NCI-H460 (cell line): ENCODE measurements around the gene ASRGL1. TPM values are rescaled to one million over a fixed set of nuclear protein-coding genes. Genes with fewer than 3 reads are reported as not detected.
"Not testable (repeated sequence)": the region's sequence is repeated elsewhere in the genome, so short reads cannot be mapped to it uniquely, and the experiment has no call there.

Experiments
- DNase-seq: peaks from one replicate; pipeline ENCODE4 v3.0.0-alpha.2; 2016; ENCODE audit warnings: low read depth; ENCODE audit errors: extremely low read depth
- polyA plus RNA-seq: library from polyadenylated mRNA; depleted of rRNA; stranded (reverse); fragments of >200 nt; gene quantifications from 2 replicates; pipeline ENCODE4 v1.2.3, GENCODE V29; 2014; cell fraction: nucleus; rRNA removed
- total RNA-seq: library from RNA; depleted of rRNA; stranded (reverse); fragments of >200 nt; shearing (Covaris generic); gene quantifications from 2 replicates; pipeline ENCODE4 v1.2.3, GENCODE V29; 2014; rRNA removed

The ASRGL1 gene
- 2.9 and 3.4 TPM in 2 replicates for total RNA-seq
- 7.7 and 8.2 TPM in 2 replicates for polyA plus RNA-seq

DNA sequence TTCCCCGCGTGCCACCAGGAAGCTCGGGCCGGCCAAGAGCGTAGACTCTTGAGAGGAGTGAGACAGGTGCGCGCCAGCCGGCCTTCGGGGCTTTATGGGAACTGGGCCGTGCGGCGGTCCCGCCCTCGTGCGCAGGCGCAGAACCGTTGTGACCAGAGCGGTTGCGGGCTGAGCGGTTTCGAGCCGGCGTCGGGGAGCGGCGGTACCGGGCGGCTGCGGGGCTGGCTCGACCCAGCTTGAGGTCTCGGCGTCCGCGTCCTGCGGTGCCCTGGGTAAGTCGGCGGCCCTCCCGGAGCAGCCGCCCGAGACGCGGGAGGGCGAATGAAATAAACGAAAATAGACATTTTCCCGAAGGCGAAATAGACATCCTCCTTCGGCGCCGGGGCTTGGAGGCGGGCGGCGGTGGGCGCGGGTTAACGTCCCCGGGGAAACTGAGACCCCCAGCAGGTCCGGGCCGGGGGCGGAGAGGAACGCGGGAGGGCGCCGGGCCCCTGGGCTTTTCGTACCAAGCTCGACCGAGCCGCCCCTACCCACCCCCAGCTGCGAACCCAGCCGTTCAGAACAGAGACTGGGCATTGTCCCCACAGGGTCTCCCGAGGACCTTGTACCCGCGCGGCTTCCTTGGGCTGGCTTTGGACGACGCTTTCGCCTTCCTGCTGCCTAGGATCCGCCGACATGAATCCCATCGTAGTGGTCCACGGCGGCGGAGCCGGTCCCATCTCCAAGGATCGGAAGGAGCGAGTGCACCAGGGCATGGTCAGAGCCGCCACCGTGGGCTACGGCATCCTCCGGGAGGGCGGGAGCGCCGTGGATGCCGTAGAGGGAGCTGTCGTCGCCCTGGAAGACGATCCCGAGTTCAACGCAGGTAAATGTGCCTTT, at the start of gene ASRGL1:
Gene ASRGL1, plus strand, starts transcription at position 146 of the 879 bp plus-strand sequence. Its CDS starts 530 bp downstream, at position 676.
- peak; percentile 46 for DNase-seq

DNA sequence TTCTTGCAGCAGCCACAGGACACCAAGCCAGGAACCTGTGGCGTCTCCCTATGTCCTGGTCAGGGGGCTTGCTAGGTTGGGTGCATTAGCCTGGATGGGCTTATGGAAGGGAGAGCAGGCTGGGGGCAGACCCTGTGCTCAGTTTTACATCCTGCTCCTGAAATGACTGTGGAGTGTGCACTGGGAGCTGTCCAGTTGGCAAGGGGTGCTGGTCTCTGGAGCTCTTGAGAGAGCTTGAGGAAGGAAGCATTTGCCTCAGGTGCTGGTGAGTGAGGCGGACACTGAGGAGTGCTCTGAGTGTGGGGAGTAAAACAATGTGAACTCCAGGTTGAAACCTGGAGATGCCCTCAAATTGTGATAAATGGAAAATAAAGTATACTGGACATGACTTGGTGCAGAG, 41.7 kb upstream of the ASRGL1 start:
- DNase-seq = peak; percentile 1

DNA sequence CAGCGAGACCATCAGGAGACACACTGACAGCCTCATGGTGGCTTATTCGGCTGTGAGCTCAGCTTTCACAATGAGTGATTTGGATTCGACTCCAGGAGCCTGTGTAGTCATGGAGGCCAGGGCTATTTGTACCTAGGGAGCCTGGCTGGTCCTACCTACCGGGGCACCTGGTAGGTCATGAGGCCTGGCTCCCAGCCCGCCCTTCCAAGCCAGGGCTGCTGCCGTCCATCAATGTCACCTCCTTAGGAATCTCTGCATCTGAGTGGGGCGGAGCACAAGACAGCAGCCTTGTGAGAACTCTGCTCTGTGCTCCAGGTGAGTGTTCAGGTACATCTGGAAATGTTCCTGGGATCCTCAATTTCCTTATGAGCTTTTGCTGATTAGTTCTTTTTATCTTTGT, 38.3 kb upstream of the ASRGL1 start, which contains the start of gene SCGB1D4:
Gene SCGB1D4, minus strand, starts transcription at position 101 of the 400 bp plus-strand sequence. Its CDS starts 65 bp downstream, at position 36.
- no peak for DNase-seq

DNA sequence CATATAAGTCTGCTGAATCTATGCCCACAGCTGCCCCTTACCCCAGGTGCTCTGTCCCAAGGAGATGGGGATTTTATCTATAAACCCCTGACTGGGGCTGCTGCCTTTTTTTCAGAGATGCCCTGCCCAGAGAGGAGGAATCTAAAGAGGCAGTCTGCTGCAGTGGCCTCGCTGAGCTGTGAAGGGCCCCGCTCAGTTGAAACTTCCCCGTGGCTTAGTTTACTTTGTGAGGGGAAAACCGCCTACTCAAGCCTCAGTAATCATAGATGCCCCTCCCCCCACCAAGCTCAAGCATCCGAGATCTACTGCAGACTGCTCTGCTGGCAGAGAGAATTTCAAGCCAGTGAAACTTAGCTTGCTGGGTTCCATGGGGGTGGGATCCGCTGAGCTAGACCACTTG, 31.0 kb upstream of the ASRGL1 start:
- DNase-seq = no peak

DNA sequence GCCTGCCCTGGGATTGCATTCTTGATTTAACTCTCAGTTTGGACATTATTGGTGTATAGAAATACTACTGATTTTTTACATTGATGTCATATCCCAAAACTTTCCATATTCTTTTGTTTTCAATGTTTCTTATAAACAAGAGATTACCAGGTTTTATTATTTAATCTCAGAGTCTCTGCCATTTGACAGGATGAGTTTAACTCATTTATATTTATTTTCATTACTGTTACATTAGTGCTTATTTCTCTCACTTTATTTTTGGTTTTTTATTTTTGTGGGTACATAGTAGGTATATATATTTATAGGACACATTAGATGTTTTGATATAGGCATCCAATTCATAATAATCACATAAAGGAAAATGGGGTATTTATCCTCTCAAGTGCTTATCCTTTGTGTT, 29.3 kb upstream of the ASRGL1 start:
- DNase-seq = no peak

DNA sequence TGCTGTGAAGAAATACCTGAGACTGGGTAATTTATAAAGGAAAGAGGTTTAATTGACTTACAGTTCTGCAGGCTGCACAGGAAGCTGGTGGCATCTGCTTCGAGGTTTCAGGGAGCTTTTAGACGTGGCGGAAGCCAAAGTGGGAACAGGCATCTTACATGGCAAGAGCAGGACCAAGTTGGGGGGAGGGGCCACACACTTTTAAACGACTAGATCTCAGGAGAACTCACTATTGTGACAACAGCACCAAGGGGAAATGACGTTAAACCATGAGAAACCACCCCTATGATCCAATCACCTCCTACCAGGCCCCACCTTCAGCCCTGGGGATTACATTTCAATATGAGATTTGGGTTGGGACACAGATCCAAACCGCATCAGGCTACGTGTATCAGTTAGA, 27.3 kb upstream of the ASRGL1 start:
- no peak for DNase-seq

- DNase-seq = no peak
Measured at GRCh38 chr11:62315431-62315830, 21.8 kb upstream of the ASRGL1 start.

DNA sequence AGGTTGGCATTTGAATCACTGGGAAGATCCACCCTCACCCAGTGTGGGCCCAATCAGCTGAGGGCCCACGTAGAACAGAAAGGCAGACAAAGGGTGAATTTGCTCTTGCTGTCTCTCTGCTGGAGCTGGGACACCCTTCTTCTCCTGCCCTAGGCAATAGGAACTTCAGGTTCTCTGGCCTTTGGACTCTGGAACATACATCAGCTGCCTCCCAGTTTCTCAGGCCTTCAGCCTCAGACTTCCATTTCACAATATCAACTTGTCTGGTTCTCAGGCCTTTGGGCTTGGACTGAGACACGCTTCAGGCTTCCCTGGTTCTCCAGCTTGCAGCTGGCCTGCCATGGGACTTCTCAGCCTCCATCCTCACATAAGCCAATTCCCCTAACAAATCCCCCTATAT, 14.7 kb upstream of the ASRGL1 start:
- no peak for DNase-seq

GRCh38 chr11:62324731-62325556, 12.3 kb upstream of the ASRGL1 start:
- peak; percentile 62 for DNase-seq

GRCh38 chr11:62325781-62326180, 11.5 kb upstream of the ASRGL1 start:
- DNase-seq = not testable (repeated sequence)

DNA sequence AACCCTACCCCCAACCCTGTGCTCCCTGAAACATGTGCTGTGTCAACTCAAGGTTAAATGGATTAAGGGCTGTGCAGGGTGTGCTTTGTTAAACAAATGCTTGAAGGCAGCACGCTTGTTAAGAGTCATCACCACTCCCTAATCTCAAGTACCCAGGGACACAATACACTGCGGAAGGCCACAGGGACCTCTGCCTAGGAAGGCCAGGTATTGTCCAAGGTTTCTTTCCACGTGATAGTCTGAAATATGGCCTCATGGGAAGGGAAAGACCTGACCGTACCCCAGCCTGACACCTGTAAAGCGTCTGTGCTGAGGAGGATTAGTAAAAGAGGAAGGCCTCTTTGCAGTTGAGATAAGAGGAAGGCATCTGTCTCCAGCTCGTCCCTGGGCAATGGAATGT, 10.5 kb upstream of the ASRGL1 start:
- DNase-seq = not testable (repeated sequence)

DNA sequence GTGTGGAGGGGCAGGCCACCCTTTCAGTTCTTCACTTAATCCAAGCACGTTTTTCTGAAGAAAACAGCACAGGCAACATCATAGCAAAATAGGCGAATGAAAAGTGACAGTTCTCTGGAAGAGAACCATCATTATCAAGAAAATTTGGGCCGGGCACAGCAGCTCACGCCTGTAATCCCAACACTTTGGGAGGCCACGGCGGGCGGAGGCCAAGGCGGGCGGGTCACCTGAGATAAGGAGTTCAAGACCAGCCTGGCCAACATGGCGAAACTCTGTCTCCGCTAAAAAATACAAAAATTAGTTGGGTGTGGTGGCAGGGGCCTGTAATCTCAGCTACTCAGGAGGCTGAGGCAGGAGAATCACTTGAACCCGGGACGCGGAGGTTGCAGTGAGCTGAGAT, 9.7 kb upstream of the ASRGL1 start:
- not testable (repeated sequence) for DNase-seq

DNA sequence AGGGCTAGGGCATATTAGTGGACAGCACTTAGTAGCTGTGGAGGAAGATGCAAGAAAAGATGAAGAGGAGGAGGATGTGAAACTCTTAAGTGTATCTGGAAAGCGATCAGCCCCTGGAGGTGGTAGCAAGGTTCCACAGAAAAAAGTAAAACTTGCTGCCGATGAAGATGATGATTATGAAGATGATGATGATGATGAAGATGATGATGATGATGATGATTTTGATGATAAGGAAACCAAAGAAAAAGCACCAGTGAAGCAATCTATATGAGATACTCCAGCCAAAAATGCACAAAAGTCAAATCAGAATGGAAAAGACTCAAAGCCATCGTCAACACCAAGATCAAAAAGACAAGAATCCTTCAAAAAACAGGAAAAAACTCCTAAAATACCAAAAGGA, 6.0 kb upstream of the ASRGL1 start:
- not testable (repeated sequence) for DNase-seq

GRCh38 chr11:62333768-62334167, 3.5 kb upstream of the ASRGL1 start:
- DNase-seq = no peak

GRCh38 chr11:62336949-62337302, 322 bp upstream of the ASRGL1 start:
- not testable (repeated sequence) for DNase-seq

- DNase-seq = no peak
Measured at GRCh38 chr11:62338218-62338617, 970 bp downstream of the ASRGL1 start.

- peak; percentile 26 for DNase-seq
Measured at GRCh38 chr11:62340269-62340901, 3.1 kb downstream of the ASRGL1 start.

DNA sequence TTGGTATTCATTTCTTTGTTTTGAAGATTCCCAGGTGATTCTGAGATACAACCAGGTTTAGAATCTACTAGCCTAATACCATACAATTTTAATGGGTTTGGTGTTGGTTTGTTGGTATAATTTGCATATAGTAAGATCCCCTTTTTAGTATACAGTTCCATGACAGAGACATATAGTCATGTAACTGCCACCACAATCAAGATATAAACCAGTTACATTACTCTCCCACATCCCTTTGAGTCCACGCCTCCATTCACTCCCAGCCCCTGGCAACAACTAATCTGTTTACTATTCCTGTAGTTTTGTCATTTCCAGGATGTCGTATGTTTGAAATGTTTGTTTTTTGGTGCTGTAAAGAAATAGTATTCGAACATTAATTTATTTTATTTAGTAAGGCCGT, 4.3 kb downstream of the ASRGL1 start:
- no peak for DNase-seq

GRCh38 chr11:62343646-62344190, 6.5 kb downstream of the ASRGL1 start:
- DNase-seq = not testable (repeated sequence)

- DNase-seq = no peak
Measured at GRCh38 chr11:62344210-62344609, 7.0 kb downstream of the ASRGL1 start.

DNA sequence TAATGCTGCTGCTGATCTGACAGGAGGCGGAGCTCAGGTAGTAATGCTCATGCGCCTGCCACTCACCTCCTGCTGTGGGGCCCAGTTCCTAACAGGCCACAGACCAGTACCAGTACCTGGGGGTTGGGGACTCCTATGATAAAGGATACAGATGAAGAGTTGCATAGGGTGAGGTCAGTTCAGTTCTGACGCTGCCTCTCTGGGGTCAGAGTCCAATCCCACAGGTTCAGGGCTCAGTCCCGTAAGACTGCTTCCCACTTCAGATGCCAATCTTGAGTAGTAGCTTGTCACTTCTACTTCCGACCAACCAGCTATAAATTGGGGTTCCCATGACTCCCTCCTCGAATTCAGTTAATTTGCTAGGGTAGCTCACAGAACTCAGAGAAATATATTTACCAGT, 8.6 kb downstream of the ASRGL1 start:
- DNase-seq = no peak
